Stomach (tissue), 9 donors: Measurements from ENCODE around the gene ARSD. TPM values are rescaled to one million over a fixed set of nuclear protein-coding genes. Genes with fewer than 3 reads are reported as not detected.
"Not testable (repeated sequence)": the region's sequence is repeated elsewhere in the genome, so short reads cannot be mapped to it uniquely, and the experiment has no call there.

Experiments
- DNase-seq, 2 donors: peaks; one replicate each; pipeline versions ENCODE4 v3.0.0 to v3.0.0-alpha.2; 2013 to 2019
- H3K27ac ChIP-seq, 5 donors: fragments of 200-600 bp in 4 of 5; sonication (generic) in 4 of 5; one replicate each; pipeline ENCODE4 v1.5.1; 2013 to 2019; ENCODE audit warnings: mild to moderate bottlenecking in 1 of 5, moderate library complexity in 1 of 5
- H3K27me3 ChIP-seq, 3 donors: fragments of 200-600 bp; sonication (generic); one replicate each; pipeline ENCODE4 v1.5.1; 2017 to 2019; ENCODE audit warnings: mixed run types in 1 of 3
- H3K36me3 ChIP-seq, 4 donors: fragments of 200-600 bp; sonication (generic); 1 replicate in 3 of 4; 2 replicates in 1 of 4; pipeline ENCODE4 v1.5.1; 2016 to 2019
- H3K4me1 ChIP-seq, 4 donors: fragments of 200-600 bp; sonication (generic); one replicate each; pipeline ENCODE4 v1.5.1; 2016 to 2019
- H3K4me3 ChIP-seq, 4 donors: fragments of 200-600 bp; sonication (generic) in 3 of 4; one replicate each; pipeline ENCODE4 v1.5.1; 2016 to 2019; ENCODE audit warnings: mild to moderate bottlenecking in 1 of 4
- H3K9me3 ChIP-seq, 4 donors: fragments of 200-600 bp; sonication (generic); one replicate each; pipeline ENCODE4 v1.5.1; 2016 to 2019
- EP300 ChIP-seq: sonication (generic); formaldehyde crosslinking; IDR thresholded peaks from one replicate; pipeline ENCODE4 v1.6.1; 2017; ENCODE audit warnings: antibody characterized with exemption
- POLR2A ChIP-seq, 4 donors: fragments of 450-650 bp; IDR thresholded peaks; one replicate each; pipeline ENCODE4 v1.6.1; 2016; ENCODE audit warnings: antibody characterized with exemption in 4 of 4, control low read depth in 2 of 4, mild to moderate bottlenecking in 1 of 4, moderate library complexity in 1 of 4
- POLR2AphosphoS5 ChIP-seq, 3 donors: sonication (generic); formaldehyde crosslinking; IDR thresholded peaks; one replicate each; pipeline ENCODE4 v1.6.1; 2016; ENCODE audit warnings: antibody characterized with exemption in 3 of 3
- WGBS, 5 donors: extraction: QIAGEN DNeasy Blood & Tissue Kit in 3 of 5; methylation state at CpG; one replicate each; pipeline versions ENCODE4 v1.1.5 to v1.1.7; 2013 to 2018; 5-methylcytosine and 5-hydroxymethylcytosine counted together
- intact Hi-C: fragments of 100-400 bp; cut with DNase I; formaldehyde crosslinking; loops from one replicate; pipeline ENCODE4 v1.15.1; 2023; ENCODE audit warnings: low total_unique reads
- polyA plus RNA-seq, 3 donors: library from polyadenylated mRNA; stranded (reverse); fragments of 200-250 nt; gene quantifications; one replicate each; pipeline ENCODE4 v1.2.3, GENCODE V29; 2013
- total RNA-seq, 5 donors: library from RNA; depleted of rRNA; stranded (reverse); fragments of >200 nt; gene quantifications; one replicate each; pipeline versions ENCODE4 v1.1.0 to v1.2.3, GENCODE V29; 2014 to 2016
- TF ChIP-seq, protein P1 (sequence below), 7 experiments: fragments of 450-650 bp in 4 of 7; fragments of 200-600 bp in 3 of 7; sonication (generic) in 3 of 7; IDR thresholded peaks; one replicate each; pipeline ENCODE4 v1.5.1; 2016 to 2019; ENCODE audit warnings: antibody characterized with exemption in 7 of 7, control low read depth in 2 of 7, mild to moderate bottlenecking in 1 of 7
- donor health status: healthy with polysubstance abuse.
- donor health status: Bipolar disorder and iron deficiency.
- donor health status: healthy.

Gene ARSD
- total and polyA plus RNA-seq, 8 donors: 13.4 to 69.3 (median 28.8) TPM

- DNase-seq: no peak
- Histone ChIP-seq H3K36me3 (peaks cover 0 to 38% (median 14%) of the 10 kb centered on the region in 4 donors), H3K27me3 (no peaks in the 10 kb centered on the region), H3K9me3 (peaks cover 0 to 11% (median 5%) of the 10 kb centered on the region in 4 donors), H3K4me1 (peaks cover 0 to 16% (median 2%) of the 10 kb centered on the region in 4 donors), H3K4me3 (no peak overlapping the region), H3K27ac (peak overlapping the region in 1 of 5 donors; percentile 99)
- intact Hi-C loops: no loop called here
- no peak for TF ChIP-seq POLR2A (IDR thresholded peaks at IDR 0.05)
- TF ChIP-seq POLR2AphosphoS5 (IDR thresholded peaks at IDR 0.05): no peak
- TF ChIP-seq, protein P1, sequence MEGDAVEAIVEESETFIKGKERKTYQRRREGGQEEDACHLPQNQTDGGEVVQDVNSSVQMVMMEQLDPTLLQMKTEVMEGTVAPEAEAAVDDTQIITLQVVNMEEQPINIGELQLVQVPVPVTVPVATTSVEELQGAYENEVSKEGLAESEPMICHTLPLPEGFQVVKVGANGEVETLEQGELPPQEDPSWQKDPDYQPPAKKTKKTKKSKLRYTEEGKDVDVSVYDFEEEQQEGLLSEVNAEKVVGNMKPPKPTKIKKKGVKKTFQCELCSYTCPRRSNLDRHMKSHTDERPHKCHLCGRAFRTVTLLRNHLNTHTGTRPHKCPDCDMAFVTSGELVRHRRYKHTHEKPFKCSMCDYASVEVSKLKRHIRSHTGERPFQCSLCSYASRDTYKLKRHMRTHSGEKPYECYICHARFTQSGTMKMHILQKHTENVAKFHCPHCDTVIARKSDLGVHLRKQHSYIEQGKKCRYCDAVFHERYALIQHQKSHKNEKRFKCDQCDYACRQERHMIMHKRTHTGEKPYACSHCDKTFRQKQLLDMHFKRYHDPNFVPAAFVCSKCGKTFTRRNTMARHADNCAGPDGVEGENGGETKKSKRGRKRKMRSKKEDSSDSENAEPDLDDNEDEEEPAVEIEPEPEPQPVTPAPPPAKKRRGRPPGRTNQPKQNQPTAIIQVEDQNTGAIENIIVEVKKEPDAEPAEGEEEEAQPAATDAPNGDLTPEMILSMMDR (IDR thresholded peaks at IDR 0.05): no peak
- no peak for TF ChIP-seq EP300
- 95 to 96% (median 96%) methylated on average over 15 of the region's 15 CpGs for whole genome bisulfite sequencing, 5 donors
Observed at GRCh38 chrX:2926664-2927275, 2.4 kb downstream of the ARSD start.

DNA sequence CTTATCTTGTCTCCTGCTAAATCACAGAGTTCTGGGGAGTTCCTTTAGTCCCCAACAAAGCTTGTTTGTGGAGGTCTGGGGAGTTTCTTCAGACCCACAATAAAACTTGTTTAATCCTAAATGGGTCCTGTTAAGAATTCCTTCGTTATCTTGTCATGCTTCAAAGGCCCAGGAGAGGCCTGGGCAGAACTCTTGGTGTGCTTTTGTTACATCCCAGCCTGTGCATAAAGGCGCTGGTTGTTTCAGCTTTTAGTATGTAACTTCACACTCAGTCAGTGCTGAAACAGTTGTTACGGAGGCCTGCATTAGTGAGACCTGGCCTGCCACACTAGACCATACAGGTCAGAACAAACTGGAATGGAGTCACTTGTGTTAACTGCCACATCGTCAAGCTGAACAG is 2.9 kb downstream of the ARSD start:
- intact Hi-C loops, DNase-seq, H3K4me3 ChIP-seq, H3K27ac ChIP-seq, H3K27me3 ChIP-seq, H3K9me3 ChIP-seq: not testable (repeated sequence)
- Histone ChIP-seq H3K36me3 (peaks cover 0 to 43% (median 19%) of the 10 kb centered on the region in 4 donors), H3K4me1 (peaks cover 0 to 16% (median 2%) of the 10 kb centered on the region in 4 donors)
- WGBS, 5 donors: 76 to 98% (median 91%) methylated on average over 2 to 4 of the region's 4 CpGs

DNA sequence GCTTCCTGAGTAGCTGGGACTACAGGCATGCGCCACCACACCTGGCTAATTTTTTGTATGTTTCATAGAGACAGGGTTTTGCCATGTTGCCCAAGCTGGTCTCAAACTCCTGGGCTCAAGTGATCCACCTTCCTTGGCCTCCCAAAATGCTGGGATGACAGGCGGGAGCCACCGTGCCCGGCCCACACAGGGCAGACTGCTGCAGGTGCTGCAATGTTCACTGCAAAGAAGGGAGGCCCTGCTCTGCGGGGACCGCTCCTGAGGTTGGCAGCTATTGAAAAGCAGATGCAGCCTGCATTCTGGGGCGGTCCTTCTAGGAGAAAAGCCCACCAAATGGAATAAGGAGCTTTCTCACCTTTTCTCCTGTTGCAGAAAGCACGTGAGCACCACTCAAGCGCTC is 5.0 kb downstream of the ARSD start:
- intact Hi-C loops: no loop called here
- no peaks in the 10 kb centered on the region for H3K27me3 ChIP-seq
- peaks cover 0 to 9% (median 2%) of the 10 kb centered on the region in 4 donors for H3K4me1 ChIP-seq
- no peaks in the 10 kb centered on the region for H3K9me3 ChIP-seq
- H3K27ac ChIP-seq: no peak overlapping the region
- H3K4me3 ChIP-seq: no peak overlapping the region
- peaks cover 0 to 64% (median 38%) of the 10 kb centered on the region in 4 donors for H3K36me3 ChIP-seq
- TF ChIP-seq, protein P1 (IDR thresholded peaks at IDR 0.05): no peak
- no peak for TF ChIP-seq EP300
- TF ChIP-seq POLR2AphosphoS5 (IDR thresholded peaks at IDR 0.05): no peak
- TF ChIP-seq POLR2A (IDR thresholded peaks at IDR 0.05): no peak
- 93 to 97% (median 95%) methylated on average over 8 to 9 of the region's 9 CpGs for WGBS, 5 donors
- DNase-seq: no peak

DNA sequence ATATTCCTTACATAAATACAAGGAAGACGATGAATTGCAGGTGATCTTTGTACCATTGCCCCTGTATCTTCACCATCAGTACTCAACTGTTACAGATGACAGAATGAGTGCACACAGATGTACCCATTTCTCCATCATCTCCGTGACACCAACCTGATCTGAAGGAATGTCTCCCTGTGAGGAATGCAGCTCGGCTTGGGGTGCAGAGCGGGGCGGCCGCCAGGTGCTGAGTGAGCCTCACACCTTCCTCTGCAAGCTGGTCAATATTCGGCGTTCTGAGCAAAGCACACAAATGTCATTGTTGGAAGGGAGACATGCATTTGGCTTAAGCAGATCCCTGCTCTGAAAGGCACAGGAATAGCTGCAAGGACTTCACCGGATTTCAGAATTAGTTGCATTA is 7.4 kb downstream of the ARSD start:
- 88 to 91% (median 90%) methylated on average over 2 to 9 of the region's 9 CpGs for WGBS, 5 donors
- Histone ChIP-seq H3K4me1 (no peaks in the 10 kb centered on the region), H3K36me3 (peaks cover 0 to 86% (median 59%) of the 10 kb centered on the region in 4 donors), H3K27me3 (no peaks in the 10 kb centered on the region), H3K9me3 (no peaks in the 10 kb centered on the region), H3K4me3 (no peak overlapping the region), H3K27ac (no peak overlapping the region)
- no peak for DNase-seq
- no peak for TF ChIP-seq POLR2A (IDR thresholded peaks at IDR 0.05)
- TF ChIP-seq, protein P1 (IDR thresholded peaks at IDR 0.05): no peak
- no peak for TF ChIP-seq POLR2AphosphoS5 (IDR thresholded peaks at IDR 0.05)
- no peak for TF ChIP-seq EP300
- intact Hi-C loops: no loop called here

- no peaks in the 10 kb centered on the region for H3K27me3 ChIP-seq
- no peaks in the 10 kb centered on the region for H3K4me1 ChIP-seq
- H3K36me3 ChIP-seq: peaks cover 0 to 91% (median 64%) of the 10 kb centered on the region in 4 donors
- intact Hi-C loops: no loop called here
- TF ChIP-seq, protein P1 (IDR thresholded peaks at IDR 0.05): no peak
- no peak for TF ChIP-seq POLR2A (IDR thresholded peaks at IDR 0.05)
- no peak for TF ChIP-seq EP300
- no peak for TF ChIP-seq POLR2AphosphoS5 (IDR thresholded peaks at IDR 0.05)
- no peaks in the 10 kb centered on the region for H3K9me3 ChIP-seq
- no peak for DNase-seq
- no peak overlapping the region for H3K27ac ChIP-seq
- WGBS, 5 donors: 68 to 79% (median 75%) methylated on average over 1 of the region's 1 CpG
- no peak overlapping the region for H3K4me3 ChIP-seq
Observed at GRCh38 chrX:2921193-2921592, 7.9 kb downstream of the ARSD start.
